ENCODE results near the gene CASP9.
A peak's percentile ranks its signal among the peaks of the same experiment; 100 is the strongest.

The CASP9 gene

GRCh38 chr1:15445390-15446122 is 78.5 kb downstream of the CASP9 start:
- H3K4me3 ChIP-seq (ENCODE audit: low read depth, low read length): no peak overlapping the region
- no peak for TF ChIP-seq PRDM2 (tag by site-specific recombination; IDR thresholded peaks at IDR 0.05; ENCODE audit: borderline replicate concordance)
- no peak for TF ChIP-seq ZNF26 (tag by site-specific recombination; IDR thresholded peaks at IDR 0.05)
- no peak for TF ChIP-seq ZNF76 (tag by site-specific recombination; IDR thresholded peaks at IDR 0.05; ENCODE audit: borderline replicate concordance, low read depth)
- TF ChIP-seq ZNF747 (tag by site-specific recombination; IDR thresholded peaks at IDR 0.05): no peak
- TF ChIP-seq ZNF366 (tag by site-specific recombination; conservative IDR thresholded peaks at IDR 0.05): peak; percentile 81
- peak; percentile 95 for TF ChIP-seq ZNF24 (tag by site-specific recombination; IDR thresholded peaks at IDR 0.05)
- no peak for TF ChIP-seq ZNF341 (tag by site-specific recombination; IDR thresholded peaks at IDR 0.05; ENCODE audit: low read depth)
- ChIA-PET CTCF (interaction anchor here (0.6 kb wide), 1 partner anchor 72 kb away, joined by 4 read pairs; no protein-coding TSS in a partner anchor), POLR2A (no interaction called here)
- no peaks in the 10 kb centered on the region for H3K36me3 ChIP-seq (ENCODE audit: control insufficient read depth in 2 of 2, insufficient read depth in 1 of 2, low read length in 2 of 2)
- no peaks in the 10 kb centered on the region for H3K4me1 ChIP-seq (ENCODE audit: control insufficient read depth, insufficient read depth, low read length)
- H3K27ac ChIP-seq (ENCODE audit: extremely low read depth, low read depth, low read length): no peak overlapping the region
- no peaks in the 10 kb centered on the region for H3K9me3 ChIP-seq (ENCODE audit: control insufficient read depth, insufficient read depth, low read depth, low read length)

GRCh38 chr1:15444468-15445389 is 79.3 kb downstream of the CASP9 start:
- Histone ChIP-seq H3K4me3 (ENCODE audit: low read depth, low read length) (no peak overlapping the region), H3K9me3 (ENCODE audit: control insufficient read depth, insufficient read depth, low read depth, low read length) (no peaks in the 10 kb centered on the region), H3K4me1 (ENCODE audit: control insufficient read depth, insufficient read depth, low read length) (no peaks in the 10 kb centered on the region), H3K27ac (ENCODE audit: extremely low read depth, low read depth, low read length) (no peak overlapping the region), H3K36me3 (ENCODE audit: control insufficient read depth in 2 of 2, insufficient read depth in 1 of 2, low read length in 2 of 2) (no peaks in the 10 kb centered on the region)
- CTCF ChIA-PET: interaction anchor here (0.6 to 0.7 kb wide), 2 partner anchors 71 to 844 kb away, joined by 3 to 4 read pairs; no protein-coding TSS in a partner anchor
- no peak for TF ChIP-seq ZNF513 (tag by site-specific recombination; IDR thresholded peaks at IDR 0.05)
- peak; percentile 16; the same call in 1 of the 2 replicates for TF ChIP-seq ZNF449 (tag by site-specific recombination; IDR thresholded peaks at IDR 0.05)
- POLR2A ChIA-PET: interaction anchor here (0.6 kb wide), 1 partner anchor 158 kb away, joined by 3 read pairs; no protein-coding TSS in a partner anchor
